ENCODE results near the gene FSTL3. TPM values are rescaled to one million over a fixed set of nuclear protein-coding genes. Genes with fewer than 3 reads are reported as not detected.
A peak's percentile ranks its signal among the peaks of the same experiment; 100 is the strongest.

FSTL3 gene
- total RNA-seq, 3 donors from 2014 or later (not counting 1 experiment from before 2014, with no cell fraction given): 1.5 to 1.9 (median 1.5) TPM

- Mint-ChIP-seq H3K36me3 (no peaks in the 10 kb centered on the region), H3K27me3 (ENCODE audit: low read depth in 2 of 2) (no peaks in the 10 kb centered on the region), H3K9me3 (no peaks in the 10 kb centered on the region), H3K4me1 (peaks cover 7 to 20% of the 10 kb centered on the region in 2 donors), H3K4me3 (no peak overlapping the region), H3K27ac (no peak overlapping the region)
- WGBS (ENCODE audit: insufficient coverage): 85% methylated on average over 17 of the region's 17 CpGs
- no peak for TF ChIP-seq CTCF (IDR thresholded peaks at IDR 0.05)
- Histone ChIP-seq H3K4me3 (ENCODE audit: low read length) (no peak overlapping the region), H3K27ac (ENCODE audit: low read length) (no peak overlapping the region), H3K36me3 (ENCODE audit: control insufficient read depth, insufficient read depth, low read length) (peaks cover 5% of the 10 kb centered on the region), H3K4me1 (ENCODE audit: control insufficient read depth, insufficient read depth, low read length) (peaks cover 17% of the 10 kb centered on the region), H3K27me3 (ENCODE audit: control insufficient read depth, insufficient read depth, low read length) (no peaks in the 10 kb centered on the region), H3K9me3 (ENCODE audit: control insufficient read depth, insufficient read depth, low read length) (no peaks in the 10 kb centered on the region)
- intact Hi-C loops (cut with micrococcal nuclease): no loop called here
- ATAC-seq (no peak), DNase-seq (no peak)
Measured at GRCh38 chr19:641702-642101, 34.5 kb upstream of the FSTL3 start.

GRCh38 chr19:642767-643727, 33.1 kb upstream of the FSTL3 start:
- peaks cover 15% of the 10 kb centered on the region for H3K36me3 ChIP-seq (ENCODE audit: control insufficient read depth, insufficient read depth, low read length)
- H3K27ac ChIP-seq (ENCODE audit: low read length): no peak overlapping the region
- no peaks in the 10 kb centered on the region for H3K36me3 Mint-ChIP-seq
- H3K4me1 Mint-ChIP-seq: peaks cover 7 to 20% of the 10 kb centered on the region in 2 donors
- WGBS (ENCODE audit: insufficient coverage): 83% methylated on average over 70 of the region's 70 CpGs
- no peak for TF ChIP-seq CTCF (IDR thresholded peaks at IDR 0.05)
- H3K4me3 Mint-ChIP-seq: no peak overlapping the region
- no peak for ATAC-seq
- H3K9me3 Mint-ChIP-seq: no peaks in the 10 kb centered on the region
- no peak for DNase-seq
- no peaks in the 10 kb centered on the region for H3K27me3 ChIP-seq (ENCODE audit: control insufficient read depth, insufficient read depth, low read length)
- H3K4me1 ChIP-seq (ENCODE audit: control insufficient read depth, insufficient read depth, low read length): peaks cover 17% of the 10 kb centered on the region
- intact Hi-C loops (cut with micrococcal nuclease): no loop called here
- H3K27ac Mint-ChIP-seq: peak overlapping the region in 1 of 2 donors; percentile 38
- H3K9me3 ChIP-seq (ENCODE audit: control insufficient read depth, insufficient read depth, low read length): no peaks in the 10 kb centered on the region
- no peak overlapping the region for H3K4me3 ChIP-seq (ENCODE audit: low read length)
- H3K27me3 Mint-ChIP-seq (ENCODE audit: low read depth in 2 of 2): no peaks in the 10 kb centered on the region

GRCh38 chr19:643736-644135, 32.5 kb upstream of the FSTL3 start:
- Mint-ChIP-seq H3K9me3 (no peaks in the 10 kb centered on the region), H3K27ac (no peak overlapping the region), H3K4me1 (peaks cover 7 to 19% of the 10 kb centered on the region in 2 donors), H3K4me3 (no peak overlapping the region), H3K36me3 (no peaks in the 10 kb centered on the region), H3K27me3 (ENCODE audit: low read depth in 2 of 2) (no peaks in the 10 kb centered on the region)
- no peak overlapping the region for H3K4me3 ChIP-seq (ENCODE audit: low read length)
- no peak for TF ChIP-seq CTCF (IDR thresholded peaks at IDR 0.05)
- H3K36me3 ChIP-seq (ENCODE audit: control insufficient read depth, insufficient read depth, low read length): peaks cover 20% of the 10 kb centered on the region
- ATAC-seq (no peak), DNase-seq (no peak)
- peaks cover 11% of the 10 kb centered on the region for H3K4me1 ChIP-seq (ENCODE audit: control insufficient read depth, insufficient read depth, low read length)
- intact Hi-C loops (cut with micrococcal nuclease): no loop called here
- H3K27me3 ChIP-seq (ENCODE audit: control insufficient read depth, insufficient read depth, low read length): no peaks in the 10 kb centered on the region
- no peaks in the 10 kb centered on the region for H3K9me3 ChIP-seq (ENCODE audit: control insufficient read depth, insufficient read depth, low read length)
- WGBS (ENCODE audit: insufficient coverage): 94% methylated on average over 24 of the region's 24 CpGs
- H3K27ac ChIP-seq (ENCODE audit: low read length): no peak overlapping the region

Measured in natural killer cell (primary cell).